GM18498 (cell line): Measurements from ENCODE around the gene EPS8L3.
"Not testable (repeated sequence)": the region's sequence is repeated elsewhere in the genome, so short reads cannot be mapped to it uniquely, and the experiment has no call there.

Source experiments
- ATAC-seq: cut with Tn5 transposase; IDR thresholded peaks from one replicate; pipeline ENCODE4 v1.9.1; 2021; ENCODE audit warnings: mild to moderate bottlenecking, moderate library complexity; ENCODE audit not compliant: unreplicated experiment

Gene EPS8L3

DNA sequence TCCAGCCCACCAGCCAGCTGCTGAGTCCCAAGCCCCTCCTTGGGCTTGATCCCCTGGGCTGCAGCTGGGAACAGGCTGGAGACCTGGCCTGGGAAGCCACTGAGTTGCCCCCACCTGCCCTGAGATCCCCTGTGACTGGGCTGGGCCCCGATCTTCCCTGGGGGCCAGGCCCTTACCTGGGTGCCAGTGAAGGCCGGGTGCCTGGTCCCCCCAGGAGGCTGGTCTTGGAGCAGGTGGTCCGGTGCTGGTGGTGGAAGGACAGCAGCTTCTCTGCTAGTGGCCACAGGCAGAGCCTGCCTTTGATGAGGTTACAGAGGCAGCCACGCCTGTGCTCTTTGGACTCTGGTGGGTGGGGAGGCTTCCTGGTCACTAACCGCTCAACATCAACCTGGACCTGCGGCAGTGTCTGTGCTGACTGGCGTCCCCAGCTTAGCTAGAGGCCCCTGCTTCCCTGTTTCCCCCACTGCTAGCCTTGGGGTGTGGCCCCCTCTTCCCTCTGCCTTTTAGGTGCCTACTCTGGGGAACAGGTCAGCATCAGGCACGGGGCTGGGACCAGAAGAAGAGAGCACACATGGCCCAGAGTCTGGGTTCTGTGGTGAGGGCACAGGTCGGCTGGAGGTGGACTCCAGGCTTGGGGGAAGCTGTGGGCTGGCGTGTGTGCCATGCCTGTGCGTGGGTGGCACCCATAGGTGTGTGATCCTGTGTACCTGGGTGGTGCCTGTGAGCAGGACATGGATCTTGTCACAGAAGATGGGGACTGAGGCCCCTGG lies at the start of gene EPS8L3:
Gene EPS8L3, minus strand, starts transcription at position 278 of the 770 bp plus-strand sequence. CDS start 2,174 bp downstream, outside the sequence.
- ATAC-seq: no peak

DNA sequence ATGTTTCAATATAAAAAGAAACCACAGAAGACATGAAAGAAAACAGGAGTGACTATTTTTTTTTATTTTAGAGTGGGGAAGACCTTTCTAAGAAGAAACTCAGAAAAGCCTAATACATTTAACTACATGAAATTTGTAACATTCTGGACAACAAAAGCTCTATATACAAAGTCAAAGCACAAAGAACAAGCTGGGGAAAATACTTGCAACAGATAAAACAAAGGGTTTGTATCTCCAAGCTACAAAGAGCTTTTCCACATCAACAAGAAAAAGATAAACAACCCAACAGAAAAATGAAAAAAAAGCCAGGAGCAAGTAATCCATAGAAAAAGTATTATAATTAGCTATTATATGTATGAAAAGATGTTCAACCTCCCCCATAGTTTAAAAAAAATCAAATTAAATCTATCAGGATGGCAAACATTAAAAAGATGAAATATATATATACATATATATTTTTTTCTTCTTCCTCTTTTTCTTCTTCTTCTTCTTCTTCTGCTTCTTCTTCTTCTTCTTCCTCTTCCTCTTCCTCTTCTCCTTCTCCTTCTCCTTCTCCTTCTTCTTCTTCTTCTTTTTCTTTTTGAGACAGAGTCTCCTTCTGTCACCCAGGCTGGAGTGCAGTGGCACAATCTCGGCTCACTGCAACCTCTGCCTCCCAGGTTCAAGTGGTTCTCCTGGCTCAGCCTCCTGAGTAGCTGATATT lies 49.1 kb upstream of the EPS8L3 start:
- ATAC-seq: no peak

GRCh38 chr1:109808703-109809102 lies 45.0 kb upstream of the EPS8L3 start:
- ATAC-seq: no peak

DNA sequence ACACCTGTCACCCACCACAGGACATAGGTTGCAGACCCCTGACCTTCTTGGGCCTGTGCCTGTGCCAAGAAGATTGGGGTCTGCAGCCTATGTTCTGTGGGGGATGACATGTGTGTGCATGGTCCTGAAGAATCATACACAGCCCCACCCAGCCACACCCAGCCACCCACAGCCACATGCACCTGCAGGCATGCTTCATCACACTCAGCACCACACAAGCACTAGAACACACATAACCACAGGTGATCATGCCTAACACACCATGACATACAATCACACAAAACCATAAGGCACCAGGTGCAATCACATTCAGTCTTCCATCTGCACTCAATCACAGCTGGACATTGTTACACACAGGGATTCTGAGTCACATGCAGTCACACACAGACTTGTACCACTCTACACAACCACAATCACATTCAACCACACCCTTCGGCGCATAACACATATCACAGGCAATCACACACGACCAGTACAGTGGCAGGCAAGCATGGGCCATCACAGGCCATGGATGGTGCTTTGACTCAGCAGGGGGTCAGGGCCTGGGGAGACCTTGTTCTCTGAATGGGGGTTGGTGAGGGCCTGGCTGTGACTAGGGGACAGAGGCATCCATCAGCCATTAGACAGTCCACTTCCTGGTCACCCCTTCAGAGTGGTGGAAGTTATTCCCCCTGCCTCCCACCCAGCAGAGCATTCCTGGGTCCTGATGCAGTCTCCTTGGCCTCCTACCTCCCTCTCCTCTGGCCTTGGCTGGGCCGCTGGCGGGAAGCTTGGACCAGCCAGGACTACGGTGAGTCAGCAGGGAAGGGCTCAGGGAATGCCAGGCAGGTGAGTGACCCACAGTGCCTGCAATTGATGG lies 44.3 kb upstream of the EPS8L3 start:
- no peak for ATAC-seq

GRCh38 chr1:109807402-109807801 lies 43.7 kb upstream of the EPS8L3 start:
- ATAC-seq: no peak

GRCh38 chr1:109806733-109807400 lies 43.1 kb upstream of the EPS8L3 start:
- ATAC-seq: no peak

DNA sequence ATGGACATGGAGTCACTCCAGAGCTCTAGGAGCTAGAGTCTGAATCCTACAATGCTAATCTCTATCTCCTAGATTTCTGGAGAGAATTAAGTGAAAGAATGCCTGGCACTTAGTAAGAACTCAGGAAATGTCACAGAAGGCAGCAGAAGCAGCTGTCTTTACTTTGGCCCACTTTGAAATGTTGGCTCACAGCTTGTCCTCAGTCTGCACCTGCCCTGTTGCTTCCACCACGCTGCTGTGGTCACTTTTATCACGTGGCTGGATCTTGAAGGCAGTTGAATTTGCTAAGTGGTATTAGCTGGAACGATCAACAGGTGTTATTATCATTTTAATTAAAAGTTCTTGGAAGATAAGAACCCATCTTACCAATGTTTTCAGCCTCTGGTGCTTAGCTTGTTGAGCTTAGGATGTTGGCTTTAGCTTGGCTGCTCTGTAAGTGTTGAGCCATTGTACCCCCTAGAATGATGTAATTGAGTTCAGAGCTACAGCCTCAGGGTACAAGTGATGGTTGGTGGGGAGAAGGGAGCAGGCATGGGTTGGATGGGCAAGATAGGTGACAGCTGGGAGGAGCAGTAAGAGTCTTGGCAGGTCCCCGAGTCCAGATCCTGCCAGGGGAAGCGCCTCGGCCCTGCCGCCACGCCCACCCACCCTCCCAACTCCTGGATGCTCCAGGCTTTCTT lies 41.9 kb upstream of the EPS8L3 start:
- no peak for ATAC-seq

- ATAC-seq: no peak
Measured at GRCh38 chr1:109804660-109805059, 40.9 kb upstream of the EPS8L3 start.

- ATAC-seq: no peak
Measured at GRCh38 chr1:109803901-109804331, 40.2 kb upstream of the EPS8L3 start.

GRCh38 chr1:109802901-109803561 lies 39.3 kb upstream of the EPS8L3 start:
- no peak for ATAC-seq

- no peak for ATAC-seq
Measured at GRCh38 chr1:109802136-109802900, 38.6 kb upstream of the EPS8L3 start.

DNA sequence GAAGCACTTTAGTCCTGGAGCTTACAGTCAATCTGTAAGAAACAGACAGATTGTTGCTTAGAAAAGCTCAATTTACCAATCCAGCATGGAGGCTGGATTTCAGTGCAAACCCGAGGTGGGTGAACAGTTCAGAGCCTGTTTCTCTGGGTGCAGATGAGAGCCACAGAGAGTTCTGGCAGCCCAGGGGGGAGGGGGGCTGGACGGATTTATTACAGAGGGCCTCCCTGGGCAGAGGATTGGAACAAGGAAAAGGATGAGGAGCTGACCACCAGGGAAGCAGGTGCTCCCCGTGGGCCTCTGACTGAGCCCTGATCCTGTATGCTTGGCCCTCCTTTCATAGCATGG lies 38.0 kb upstream of the EPS8L3 start:
- no peak for ATAC-seq

DNA sequence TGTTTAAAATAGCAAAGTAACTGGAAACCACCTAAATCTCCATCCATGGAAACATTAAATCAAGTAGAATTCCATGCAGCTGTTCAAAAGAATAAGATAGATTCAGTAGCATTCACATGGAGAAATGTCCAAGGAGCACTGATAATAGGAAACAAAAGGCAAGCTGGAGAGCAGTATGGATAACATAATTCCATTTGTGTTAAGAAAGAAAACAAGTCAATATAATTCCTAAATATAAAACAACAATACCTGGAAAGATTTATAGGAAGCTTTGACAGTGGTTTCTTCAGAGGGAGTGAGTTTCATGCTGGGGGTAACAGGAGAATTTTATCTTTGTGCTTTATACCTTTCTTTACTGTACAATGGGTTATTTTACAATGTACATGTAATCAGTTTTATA lies 36.6 kb upstream of the EPS8L3 start:
- no peak for ATAC-seq

DNA sequence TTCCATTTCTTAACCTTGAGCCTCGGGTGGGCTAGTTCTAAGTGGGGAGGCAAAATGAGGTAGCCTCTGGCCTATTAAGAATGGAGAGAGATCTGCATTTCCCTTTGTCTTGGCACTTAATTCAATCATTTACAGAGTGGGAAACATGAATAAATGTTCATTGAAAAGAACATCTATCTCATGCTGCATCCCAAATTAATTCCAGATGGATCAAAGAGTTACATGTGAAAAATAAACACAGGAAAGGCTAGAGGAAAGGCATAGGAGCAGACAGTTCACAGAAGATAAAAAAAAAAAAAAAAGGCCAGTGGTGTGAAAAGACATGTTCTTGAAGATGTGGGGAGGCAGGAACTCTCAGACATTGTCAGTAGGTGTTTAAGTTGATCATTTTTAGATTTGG lies 35.7 kb upstream of the EPS8L3 start:
- ATAC-seq: no peak

DNA sequence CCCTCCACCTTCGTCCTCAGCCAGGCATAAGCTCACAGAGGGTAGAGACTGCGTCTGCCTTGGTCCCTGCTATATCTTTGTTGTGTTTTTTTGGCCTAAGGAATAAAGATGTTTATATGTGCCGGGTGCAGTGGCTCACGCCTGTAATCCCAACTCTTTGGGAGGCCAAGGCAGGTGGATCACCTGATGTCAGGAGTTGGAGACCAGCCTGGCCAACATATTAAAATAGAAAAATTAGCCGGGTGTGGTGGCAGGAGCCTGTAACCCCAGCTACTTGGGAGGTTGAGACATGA lies 33.5 kb upstream of the EPS8L3 start:
- not testable (repeated sequence) for ATAC-seq

- no peak for ATAC-seq
Measured at GRCh38 chr1:109796484-109797302, 33.0 kb upstream of the EPS8L3 start.

GRCh38 chr1:109794319-109795132 lies 30.8 kb upstream of the EPS8L3 start:
- ATAC-seq: no peak
